ENCODE data around the gene MMP23B.
A peak's percentile ranks its signal among the peaks of the same experiment; 100 is the strongest.
"Not testable (repeated sequence)": the region's sequence is repeated elsewhere in the genome, so short reads cannot be mapped to it uniquely, and the experiment has no call there.

Gene MMP23B

DNA sequence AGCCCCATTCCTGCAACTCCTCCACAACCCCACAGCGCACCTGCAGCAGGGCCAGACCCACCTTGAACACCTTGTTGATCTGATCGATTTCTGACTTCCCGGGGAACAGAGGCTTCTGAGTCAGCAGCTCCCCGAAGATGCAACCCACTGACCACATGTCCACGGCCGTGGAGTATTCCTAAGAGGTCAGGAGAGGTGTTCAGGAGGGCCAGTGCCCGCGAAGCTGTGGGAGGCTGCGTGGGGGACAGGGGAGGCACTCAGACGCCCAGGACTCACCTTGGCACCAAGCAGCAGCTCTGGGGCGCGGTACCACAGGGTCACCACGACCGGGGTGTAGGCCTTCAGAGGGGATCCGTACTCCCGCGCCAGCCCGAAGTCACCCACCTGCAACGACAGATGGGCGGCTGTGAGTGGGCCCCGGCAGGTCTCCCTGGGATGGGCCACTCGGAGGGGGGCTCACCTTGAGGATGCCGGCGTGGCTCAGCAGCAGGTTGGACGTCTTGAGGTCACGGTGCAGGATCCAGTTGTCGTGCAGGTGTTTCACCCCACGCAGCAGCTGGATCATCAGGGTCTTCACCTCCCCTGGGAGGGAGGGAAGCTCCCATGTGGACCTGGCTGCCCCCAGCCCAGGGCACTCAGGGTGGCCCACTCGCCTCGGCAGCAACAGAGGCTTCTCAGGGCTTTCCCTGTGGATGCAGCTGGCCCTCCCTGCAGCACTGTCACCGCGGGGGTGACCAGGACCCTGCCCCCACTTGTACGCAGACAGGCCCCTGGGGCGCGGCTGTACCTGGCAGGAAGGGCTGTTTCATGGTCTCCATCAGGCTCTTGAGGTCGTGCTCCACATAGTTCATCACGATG, 4.9 kb downstream of the MMP23B start:
- not testable (repeated sequence) for DNase-seq

GRCh38 chr1:1637479-1637875, 5.5 kb downstream of the MMP23B start:
- not testable (repeated sequence) for DNase-seq

- DNase-seq: not testable (repeated sequence)
Measured at GRCh38 chr1:1638528-1638927, 6.6 kb downstream of the MMP23B start.

- DNase-seq: not testable (repeated sequence)
Measured at GRCh38 chr1:1639368-1639767, 7.4 kb downstream of the MMP23B start.

GRCh38 chr1:1640081-1640480, 8.1 kb downstream of the MMP23B start:
- DNase-seq: not testable (repeated sequence)

DNA sequence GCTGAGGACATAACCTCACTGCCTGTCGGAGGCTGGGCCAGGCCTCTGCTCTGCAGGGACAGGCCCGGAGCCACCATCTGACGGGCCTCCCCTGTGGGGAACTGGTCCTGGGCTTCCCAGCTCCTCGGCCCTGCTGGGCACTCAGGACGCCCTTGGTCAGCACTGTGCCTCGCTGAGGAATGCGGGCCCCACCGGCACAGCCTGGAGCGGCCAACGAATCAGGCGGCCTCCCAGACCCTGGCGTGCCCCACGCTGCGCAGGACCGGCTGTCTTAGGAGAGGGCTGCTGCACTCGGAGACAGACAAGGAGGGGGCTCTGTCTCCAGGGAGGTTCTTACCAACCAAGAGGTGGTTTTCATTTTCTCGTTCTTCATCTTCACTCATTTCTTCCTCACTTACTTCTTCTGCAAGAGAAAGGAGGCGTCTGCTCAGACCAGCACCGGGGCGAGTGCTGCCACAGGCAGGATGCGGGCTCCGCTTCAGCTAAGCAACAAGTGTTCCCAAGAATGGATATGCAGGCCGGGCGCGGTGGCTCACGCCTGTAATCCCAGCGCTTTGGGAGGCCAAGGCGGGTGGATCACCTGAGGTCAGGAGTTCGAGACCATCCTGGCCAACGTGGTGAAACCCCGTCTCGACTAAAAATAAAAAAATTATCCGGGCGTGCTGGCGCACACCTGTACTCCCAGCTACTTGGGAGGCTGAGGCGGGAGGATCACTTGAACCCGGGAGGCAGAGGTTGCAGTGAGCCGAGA, 8.9 kb downstream of the MMP23B start:
- not testable (repeated sequence) for DNase-seq

GRCh38 chr1:1646326-1646725, 14.4 kb downstream of the MMP23B start:
- not testable (repeated sequence) for DNase-seq

DNA sequence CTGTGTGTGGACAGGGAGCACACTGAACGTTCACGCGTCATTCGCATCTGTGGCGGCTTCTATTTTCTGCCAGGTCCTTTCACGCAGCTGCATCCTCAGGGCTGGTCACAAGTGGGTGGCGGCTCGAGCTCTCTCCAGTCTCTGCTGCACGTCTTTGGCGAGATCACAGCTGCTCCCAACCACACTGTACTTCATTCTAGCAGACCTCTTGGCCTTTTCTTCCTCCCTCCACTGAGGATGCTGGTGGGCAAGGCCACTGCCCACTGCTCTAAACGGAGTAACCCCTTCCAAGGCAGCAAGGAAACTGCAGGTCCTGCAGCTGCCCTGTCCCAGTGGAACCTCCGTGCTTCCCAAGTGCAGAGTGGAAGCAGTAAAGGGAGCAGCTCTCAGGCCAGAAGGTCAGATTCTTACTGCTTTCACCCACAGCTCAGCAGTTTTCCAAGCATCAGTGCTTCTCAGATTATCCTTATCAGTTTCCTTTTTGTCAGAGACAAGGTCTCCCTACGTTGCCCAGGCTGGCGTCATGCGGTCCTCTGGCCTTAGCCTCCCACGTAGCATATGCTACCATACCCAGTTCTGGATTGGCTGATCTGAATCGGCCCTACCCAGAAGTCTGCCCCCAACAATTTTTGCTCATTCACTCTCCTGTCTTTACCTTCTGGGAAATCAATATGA, 15.7 kb downstream of the MMP23B start:
- not testable (repeated sequence) for DNase-seq

- not testable (repeated sequence) for DNase-seq
Measured at GRCh38 chr1:1648265-1648664, 16.3 kb downstream of the MMP23B start.

- peak; percentile 99 for DNase-seq
Measured at GRCh38 chr1:1658583-1659549, 26.9 kb downstream of the MMP23B start, which contains the start of gene CDK11B. CDK11B (minus strand) TSS chr1:1659004; CDS start chr1:1657485, 1,519 bp downstream.

GRCh38 chr1:1662392-1662791, 30.4 kb downstream of the MMP23B start:
- not testable (repeated sequence) for DNase-seq

DNA sequence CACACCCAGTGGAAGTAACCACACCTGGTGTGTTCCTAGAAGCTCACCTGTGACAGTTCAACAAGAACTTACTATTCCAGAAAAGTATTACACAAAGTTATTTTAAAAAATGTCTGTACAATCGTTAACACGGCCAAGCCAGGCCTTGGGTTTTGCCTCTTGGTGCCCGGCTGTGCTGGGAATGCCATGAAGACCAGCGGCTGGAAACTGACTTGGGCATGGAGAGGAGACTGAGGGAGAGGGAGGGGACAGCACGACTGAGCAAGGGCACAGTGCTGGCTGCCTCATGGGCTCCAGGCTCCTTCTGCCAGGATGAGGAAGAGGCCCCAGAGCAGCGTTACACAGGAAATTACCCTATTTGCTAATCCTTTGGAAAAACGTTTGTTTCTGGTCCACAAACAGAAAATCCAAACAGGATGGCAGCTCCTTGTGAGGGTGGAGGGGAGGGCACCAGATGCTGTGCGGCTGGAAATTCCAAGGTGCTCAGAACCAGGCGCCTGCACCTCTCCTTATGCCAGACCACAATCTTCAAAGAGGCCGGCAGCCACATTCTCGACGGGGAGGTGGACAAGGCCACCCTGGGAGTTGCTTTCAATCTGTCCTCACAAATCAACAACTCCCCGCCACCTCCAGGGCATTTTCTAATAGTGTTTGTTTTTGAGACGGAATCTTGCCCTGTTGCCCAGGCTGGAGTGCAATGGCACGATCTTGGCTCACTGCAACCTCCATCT, 31.0 kb downstream of the MMP23B start:
- not testable (repeated sequence) for DNase-seq

DNA sequence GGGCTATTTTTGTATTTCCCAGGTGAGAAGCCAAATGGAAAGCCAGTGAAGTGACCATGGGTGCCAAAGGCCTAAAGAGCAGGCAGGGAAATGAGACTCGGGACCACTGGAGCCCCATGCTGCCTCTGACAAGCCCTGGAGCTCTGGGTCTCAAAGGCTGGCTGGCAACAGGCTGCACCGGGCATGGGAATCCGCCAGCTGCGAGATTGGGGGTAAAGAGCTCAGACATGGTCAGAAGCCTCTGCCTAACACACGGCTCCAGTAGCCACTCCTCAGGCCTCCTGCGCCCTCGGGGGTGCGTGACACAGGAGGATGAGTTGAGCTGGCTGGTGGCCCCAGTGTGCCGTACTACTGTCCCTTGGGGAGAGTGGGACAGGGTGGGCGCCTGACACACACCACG, 32.3 kb downstream of the MMP23B start:
- DNase-seq: not testable (repeated sequence)

- DNase-seq: no peak
Measured at GRCh38 chr1:1664941-1665814, 33.2 kb downstream of the MMP23B start.

- no peak for DNase-seq
Measured at GRCh38 chr1:1665815-1666251, 33.9 kb downstream of the MMP23B start.

DNA sequence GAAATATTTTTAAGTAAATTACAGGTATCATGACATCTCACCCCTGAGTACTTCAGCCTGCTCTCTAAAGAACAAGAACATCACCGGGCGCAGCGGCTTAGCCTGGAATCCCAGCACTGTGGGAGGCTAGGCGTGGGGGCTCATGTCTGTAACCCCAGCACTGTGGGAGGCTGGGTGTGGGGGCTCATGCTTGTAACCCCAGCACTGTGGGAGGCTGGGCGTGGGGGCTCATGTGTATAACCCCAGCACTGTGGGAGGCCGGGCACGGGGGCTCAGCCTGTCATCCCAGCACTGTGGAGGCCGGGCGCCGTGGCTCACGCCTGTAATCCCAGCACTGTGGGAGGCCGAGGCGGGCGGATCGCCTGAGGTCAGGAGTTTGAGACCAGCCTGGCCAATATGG, 34.6 kb downstream of the MMP23B start:
- no peak for DNase-seq

DNA sequence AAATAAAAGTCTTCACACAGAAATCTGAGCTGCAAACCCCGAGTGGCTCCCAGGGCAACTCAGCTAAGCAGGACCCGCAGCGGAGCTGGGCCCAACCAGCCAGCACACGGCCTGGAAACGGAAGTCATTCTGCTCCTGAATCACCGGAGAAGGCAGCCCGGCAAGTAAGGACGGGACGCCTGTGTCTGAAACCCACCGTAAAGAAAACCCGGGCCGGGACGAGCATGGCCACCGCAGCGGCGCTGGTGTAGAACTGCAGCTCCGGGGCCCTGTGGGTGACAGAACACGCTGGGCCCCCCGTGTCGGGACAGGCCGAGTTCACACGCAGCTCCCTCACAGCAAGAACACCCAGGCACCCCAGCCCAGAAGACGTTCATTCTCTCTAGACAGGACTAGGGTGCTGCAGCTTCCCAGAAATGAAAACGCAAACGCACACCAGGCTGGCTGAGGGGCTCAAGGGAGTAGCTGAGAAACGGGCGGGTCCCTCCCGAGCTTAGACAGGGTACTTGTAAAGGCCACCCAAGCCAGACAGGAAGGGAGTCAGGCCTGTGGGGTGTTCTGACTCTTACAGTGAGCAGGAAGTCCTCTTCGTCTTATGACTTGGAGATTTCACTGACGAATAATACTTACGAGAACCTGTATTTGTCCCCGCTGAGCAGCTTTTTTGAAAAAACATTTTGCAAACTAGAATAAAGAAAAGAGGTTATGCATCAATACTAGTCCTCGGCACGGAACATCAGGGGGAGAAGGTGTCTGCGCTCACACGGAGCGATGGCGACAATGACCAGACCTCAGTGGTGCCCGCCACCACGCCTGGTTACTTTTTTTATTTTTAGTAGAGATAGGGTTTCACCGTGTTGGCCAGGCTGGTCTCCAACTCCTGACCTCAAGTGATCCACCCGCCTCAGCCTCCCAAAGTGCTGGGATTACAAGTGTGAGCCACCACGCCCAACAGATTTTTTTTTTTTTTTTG, 37.8 kb downstream of the MMP23B start:
- no peak for DNase-seq

DNA sequence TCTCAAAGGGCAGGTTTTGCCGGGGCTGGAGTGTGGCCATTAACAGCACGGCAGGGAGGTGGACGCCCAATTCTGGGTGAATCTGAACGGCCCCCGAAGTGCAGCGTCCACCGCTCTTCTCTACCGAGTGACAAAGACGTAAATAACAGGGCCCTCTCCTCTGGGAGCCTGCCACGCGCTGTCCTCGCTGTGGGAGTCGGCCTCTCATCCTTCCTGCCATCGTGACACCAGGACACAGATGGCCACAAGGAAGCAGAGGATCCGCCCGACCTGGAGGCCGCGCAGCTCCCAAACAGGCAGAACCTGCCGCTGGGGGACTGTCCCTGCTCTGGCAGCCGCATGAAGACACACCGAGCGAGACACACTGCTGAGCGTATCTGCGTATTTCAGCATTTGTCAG, 38.9 kb downstream of the MMP23B start:
- no peak for DNase-seq
